Fibroblast of pulmonary artery (primary cell): ENCODE results near the gene ZBTB7A.

Source experiments
- DNase-seq: peaks from one replicate; pipeline ENCODE4 v3.0.0-alpha.2; 2010; ENCODE audit warnings: low read depth
- H3K4me3 ChIP-seq: replicated peaks from 2 replicates; pipeline ENCODE4 v1.5.1; 2011; ENCODE audit warnings: low read depth, mild to moderate bottlenecking, control low read depth, low read length, moderate library complexity
- CTCF ChIP-seq: IDR thresholded peaks from 2 replicates; pipeline ENCODE4 v1.5.1; 2011; ENCODE audit warnings: mild to moderate bottlenecking, control low read depth, low read length, inconsistent platforms; ENCODE audit errors: missing control alignments

ZBTB7A gene

DNA sequence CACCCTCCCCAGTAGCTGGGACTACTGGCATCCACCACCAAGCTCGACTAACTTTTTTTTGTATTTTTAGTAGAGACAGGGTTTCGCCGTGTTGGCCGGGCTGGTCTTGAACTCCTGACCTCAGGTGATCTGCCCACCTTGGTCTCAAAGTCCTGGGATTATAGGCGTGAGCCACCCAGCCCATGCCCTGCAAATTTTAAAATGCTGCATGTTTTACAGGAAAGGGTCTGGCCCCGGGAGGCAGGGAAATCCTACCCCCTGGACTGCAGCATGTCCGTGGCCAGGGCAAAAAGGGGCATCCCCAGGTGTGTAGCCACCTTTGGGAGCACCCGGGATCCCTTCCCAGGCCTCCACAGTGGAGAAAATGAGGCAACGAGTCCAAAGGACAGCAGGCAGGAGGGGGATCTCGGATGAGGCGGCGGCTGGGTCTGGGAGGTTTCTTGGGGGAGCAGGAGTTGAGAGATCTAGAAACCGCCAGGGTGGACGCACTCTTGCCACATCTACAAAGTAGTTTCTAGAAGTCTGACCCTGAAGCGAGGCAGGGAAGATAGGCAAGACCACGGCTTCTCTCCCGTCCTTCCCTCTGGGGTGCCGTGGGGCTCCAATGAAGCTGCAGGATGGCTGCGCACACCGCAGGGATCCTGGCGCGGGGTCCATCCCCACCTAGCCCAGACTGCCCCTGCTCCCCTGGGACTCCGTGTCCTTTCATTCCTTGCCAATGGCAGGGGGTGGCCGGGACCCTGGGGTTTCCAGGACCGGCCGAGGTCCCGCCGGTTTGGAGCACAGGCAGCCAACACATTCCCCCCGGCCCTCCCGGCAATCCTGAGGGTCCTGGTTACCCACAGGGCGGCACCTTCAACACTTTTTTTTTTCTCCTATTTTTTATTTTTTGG, 21.3 kb upstream of the ZBTB7A start:
- H3K4me3 ChIP-seq: no peak overlapping the region
- no peak for TF ChIP-seq CTCF
- no peak for DNase-seq

DNA sequence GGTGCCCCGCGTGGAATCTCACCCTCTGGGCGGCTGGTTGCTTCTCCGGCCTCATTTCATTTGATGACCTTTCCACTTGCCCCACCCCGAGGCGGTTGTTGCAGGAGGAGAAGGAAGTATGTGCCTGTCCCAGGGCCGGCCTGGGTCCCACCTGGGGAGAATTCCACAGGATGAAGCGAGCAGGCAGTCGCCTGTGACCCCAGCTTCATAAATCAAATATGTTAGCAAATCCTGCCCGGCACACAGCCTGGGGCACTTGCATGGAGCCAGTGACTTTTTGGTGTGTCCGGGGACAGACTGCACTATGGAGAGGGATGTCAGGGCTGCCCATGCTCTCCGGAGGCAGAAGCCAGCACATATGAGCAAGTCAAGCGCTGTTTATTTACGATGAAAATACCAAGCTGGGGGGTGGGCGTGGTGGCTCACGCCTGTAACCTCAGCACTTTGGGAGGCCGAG, 19.7 kb upstream of the ZBTB7A start:
- H3K4me3 ChIP-seq: no peak overlapping the region
- DNase-seq: no peak
- TF ChIP-seq CTCF: no peak

GRCh38 chr19:4084547-4084877, 17.8 kb upstream of the ZBTB7A start:
- H3K4me3 ChIP-seq: no peak overlapping the region

GRCh38 chr19:4083677-4084546, 17.2 kb upstream of the ZBTB7A start:
- DNase-seq: no peak
- TF ChIP-seq CTCF: no peak
- H3K4me3 ChIP-seq: no peak overlapping the region

More at GRCh38 chr19:4084547-4084877, 17.8 kb upstream of the ZBTB7A start:
- no peak for DNase-seq
- no peak for TF ChIP-seq CTCF

DNA sequence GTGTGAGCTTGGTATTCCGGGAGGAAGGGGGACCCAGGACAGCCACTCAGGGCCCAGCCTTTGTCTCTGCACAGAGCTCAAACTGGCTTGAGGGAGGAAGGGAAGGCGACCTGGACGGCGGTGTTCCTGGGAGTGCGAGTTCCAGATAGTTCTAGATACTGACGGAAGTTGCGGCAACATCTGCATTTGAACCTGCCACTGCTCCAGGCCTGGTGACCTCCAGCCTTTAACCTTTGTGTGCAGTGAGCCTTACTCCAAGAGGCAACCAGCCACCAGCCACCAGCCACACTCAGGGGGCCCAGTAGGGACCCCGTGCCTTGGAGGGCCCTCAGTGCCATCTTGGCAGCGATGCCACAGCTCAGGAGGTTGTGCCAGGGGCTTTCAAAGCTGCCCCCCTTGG, 15.5 kb upstream of the ZBTB7A start:
- TF ChIP-seq CTCF: no peak
- DNase-seq: no peak
- H3K4me3 ChIP-seq: no peak overlapping the region

- TF ChIP-seq CTCF: no peak
- no peak overlapping the region for H3K4me3 ChIP-seq
- no peak for DNase-seq
Observed at GRCh38 chr19:4081441-4082129, 14.9 kb upstream of the ZBTB7A start.
